ENCODE results near the gene PLCL2. TPM values are rescaled to one million over a fixed set of nuclear protein-coding genes. Genes with fewer than 3 reads are reported as not detected.

Gene PLCL2
- total RNA-seq, 1 donor from 2014 or later = 0.85 TPM

GRCh38 chr3:16896094-16896627 is 11.4 kb downstream of the PLCL2 start:
- DNase-seq (ENCODE audit: low spot score) = no peak
- peaks cover 6% of the 10 kb centered on the region for H3K4me1 Mint-ChIP-seq (ENCODE audit: low read depth)
- H3K9me3 Mint-ChIP-seq (ENCODE audit: low read depth) = peaks cover 3% of the 10 kb centered on the region
- H3K27me3 Mint-ChIP-seq (ENCODE audit: low read depth) = peaks cover 4% of the 10 kb centered on the region
- no peak overlapping the region for H3K27ac Mint-ChIP-seq (ENCODE audit: unreplicated experiment)
- no peak for TF ChIP-seq CTCF (IDR thresholded peaks at IDR 0.05)
- no peak overlapping the region for H3K4me3 Mint-ChIP-seq (ENCODE audit: unreplicated experiment)
- H3K36me3 Mint-ChIP-seq (ENCODE audit: low read depth) = no peaks in the 10 kb centered on the region

GRCh38 chr3:16896820-16897219 is 12.1 kb downstream of the PLCL2 start:
- H3K9me3 Mint-ChIP-seq (ENCODE audit: low read depth) = peaks cover 3% of the 10 kb centered on the region
- H3K4me1 Mint-ChIP-seq (ENCODE audit: low read depth) = peaks cover 6% of the 10 kb centered on the region
- no peak for TF ChIP-seq CTCF (IDR thresholded peaks at IDR 0.05)
- no peak for DNase-seq (ENCODE audit: low spot score)
- H3K27me3 Mint-ChIP-seq (ENCODE audit: low read depth) = peaks cover 4% of the 10 kb centered on the region
- no peak overlapping the region for H3K4me3 Mint-ChIP-seq (ENCODE audit: unreplicated experiment)
- H3K27ac Mint-ChIP-seq (ENCODE audit: unreplicated experiment) = no peak overlapping the region
- no peaks in the 10 kb centered on the region for H3K36me3 Mint-ChIP-seq (ENCODE audit: low read depth)

- Mint-ChIP-seq H3K4me3 (ENCODE audit: unreplicated experiment) (no peak overlapping the region), H3K36me3 (ENCODE audit: low read depth) (no peaks in the 10 kb centered on the region), H3K27me3 (ENCODE audit: low read depth) (peaks cover 6% of the 10 kb centered on the region), H3K27ac (ENCODE audit: unreplicated experiment) (no peak overlapping the region), H3K9me3 (ENCODE audit: low read depth) (peaks cover 3% of the 10 kb centered on the region), H3K4me1 (ENCODE audit: low read depth) (peaks cover 6% of the 10 kb centered on the region)
- no peak for TF ChIP-seq CTCF (IDR thresholded peaks at IDR 0.05)
- DNase-seq (ENCODE audit: low spot score) = no peak
Measured at GRCh38 chr3:16897254-16897926, 12.6 kb downstream of the PLCL2 start.

- Mint-ChIP-seq H3K4me3 (ENCODE audit: unreplicated experiment) (no peak overlapping the region), H3K27ac (ENCODE audit: unreplicated experiment) (no peak overlapping the region), H3K9me3 (ENCODE audit: low read depth) (peaks cover 3% of the 10 kb centered on the region), H3K27me3 (ENCODE audit: low read depth) (peaks cover 6% of the 10 kb centered on the region), H3K36me3 (ENCODE audit: low read depth) (no peaks in the 10 kb centered on the region), H3K4me1 (ENCODE audit: low read depth) (peaks cover 6% of the 10 kb centered on the region)
- no peak for DNase-seq (ENCODE audit: low spot score)
- no peak for TF ChIP-seq CTCF (IDR thresholded peaks at IDR 0.05)
Measured at GRCh38 chr3:16898595-16899395, 14.0 kb downstream of the PLCL2 start.

- H3K4me3 Mint-ChIP-seq (ENCODE audit: unreplicated experiment) = no peak overlapping the region
- no peak overlapping the region for H3K27ac Mint-ChIP-seq (ENCODE audit: unreplicated experiment)
- no peak for TF ChIP-seq CTCF (IDR thresholded peaks at IDR 0.05)
- H3K4me1 Mint-ChIP-seq (ENCODE audit: low read depth) = peaks cover 6% of the 10 kb centered on the region
- peaks cover 3% of the 10 kb centered on the region for H3K9me3 Mint-ChIP-seq (ENCODE audit: low read depth)
- H3K27me3 Mint-ChIP-seq (ENCODE audit: low read depth) = peaks cover 6% of the 10 kb centered on the region
- H3K36me3 Mint-ChIP-seq (ENCODE audit: low read depth) = no peaks in the 10 kb centered on the region
- DNase-seq (ENCODE audit: low spot score) = no peak
Measured at GRCh38 chr3:16899919-16900318, 15.2 kb downstream of the PLCL2 start.
